ENCODE measurements around the gene EFHD1.

- no peak for TF ChIP-seq CCAR2 (IDR thresholded peaks at IDR 0.05; ENCODE audit: low read depth, low read length)
- no peak for TF ChIP-seq USF2 (CRISPR knock-in tag; IDR thresholded peaks at IDR 0.05)
- TF ChIP-seq TARDBP (IDR thresholded peaks at IDR 0.05), result no peak
- no peak for TF ChIP-seq ZNF24 (IDR thresholded peaks at IDR 0.05)
- TF ChIP-seq JUN (IDR thresholded peaks at IDR 0.05; ENCODE audit: borderline replicate concordance, low read depth, low read length), result no peak
- no peak for TF ChIP-seq JUN (CRISPR knock-in tag; IDR thresholded peaks at IDR 0.05; ENCODE audit: borderline replicate concordance)
- no peak for TF ChIP-seq CTCF (IDR thresholded peaks at IDR 0.05 in 2 of 3, conservative IDR thresholded peaks at IDR 0.05 in 1 of 3; ENCODE audit: insufficient read depth in 2 of 3, low read depth in 1 of 3, low read length in 3 of 3)
- TF ChIP-seq CHAMP1 (IDR thresholded peaks at IDR 0.05), result no peak
- no peak for TF ChIP-seq POLR2AphosphoS2 (IDR thresholded peaks at IDR 0.05; ENCODE audit: low read length)
Measured at GRCh38 chr2:232667989-232668583, 34.7 kb downstream of the EFHD1 start.

All from K562 (cell line).